WI38 (cell line): ENCODE measurements around the gene HSPA5.
"Not testable (repeated sequence)": the region's sequence is repeated elsewhere in the genome, so short reads cannot be mapped to it uniquely, and the experiment has no call there.

Source experiments
- H3K4me3 ChIP-seq: 2 replicates; pipeline ENCODE4 v1.5.1; 2011; ENCODE audit warnings: low read depth, mild to moderate bottlenecking, control low read depth, low read length
- CTCF ChIP-seq: IDR thresholded peaks from 2 replicates; pipeline ENCODE4 v1.5.1; 2012; ENCODE audit warnings: low read depth, mild to moderate bottlenecking, control low read depth, low read length

Gene HSPA5

DNA sequence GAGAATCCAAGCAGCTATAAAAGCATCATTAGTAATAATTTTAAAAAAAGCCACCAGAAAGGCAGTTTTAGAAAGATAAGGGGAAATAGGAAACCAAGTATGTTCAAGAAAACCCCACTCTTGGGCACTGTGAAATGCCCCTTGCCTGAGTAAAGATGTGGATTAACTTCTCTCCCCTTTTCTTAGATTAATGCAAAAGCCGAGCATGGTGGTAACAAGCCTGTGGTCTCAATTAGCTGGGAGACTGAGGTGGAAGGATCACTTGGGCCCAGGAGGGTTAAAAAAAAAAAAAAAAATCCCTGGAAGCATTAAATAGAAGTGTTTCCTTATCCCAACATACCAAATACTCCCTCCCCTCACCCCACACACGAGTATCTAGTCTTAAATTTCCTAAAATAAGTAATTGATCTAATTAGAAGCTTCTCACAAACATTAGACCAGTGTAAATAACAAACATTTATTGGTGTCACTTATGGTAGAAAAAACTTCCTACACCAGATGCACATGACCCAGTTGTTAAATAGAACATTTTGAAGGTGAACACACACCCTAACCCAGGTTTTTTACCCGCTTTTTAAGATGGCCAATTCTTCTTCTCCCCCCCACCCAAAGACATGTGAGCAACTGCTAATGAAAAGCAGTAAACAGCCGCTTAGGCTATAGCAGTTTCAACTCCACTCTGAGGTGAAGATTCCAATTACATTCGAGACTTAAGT, 5.2 kb downstream of the HSPA5 start:
- H3K4me3 ChIP-seq: 0 out of 2 replicates have a peak overlapping the region, but pooled peaks have one; percentile 12
- TF ChIP-seq CTCF: no peak

DNA sequence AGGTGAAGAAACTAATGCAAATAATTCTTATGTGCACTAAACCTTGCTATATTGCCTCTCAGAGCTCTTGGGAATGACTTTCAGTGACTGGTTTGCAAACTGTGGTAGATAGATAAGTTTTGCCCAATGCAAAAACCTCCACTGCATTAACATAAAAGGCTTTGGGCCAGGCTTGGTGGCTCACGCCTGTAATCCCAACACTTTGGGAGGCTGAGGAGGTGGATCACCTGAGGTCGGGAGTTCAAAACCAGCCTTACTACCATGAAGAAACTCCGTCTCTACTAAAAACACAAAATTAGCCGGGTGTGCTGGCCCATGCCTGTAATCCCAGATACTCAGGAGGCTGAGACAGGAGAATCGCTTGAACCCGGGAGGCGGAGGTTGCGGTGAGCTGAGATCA, 7.0 kb downstream of the HSPA5 start:
- not testable (repeated sequence) for H3K4me3 ChIP-seq

DNA sequence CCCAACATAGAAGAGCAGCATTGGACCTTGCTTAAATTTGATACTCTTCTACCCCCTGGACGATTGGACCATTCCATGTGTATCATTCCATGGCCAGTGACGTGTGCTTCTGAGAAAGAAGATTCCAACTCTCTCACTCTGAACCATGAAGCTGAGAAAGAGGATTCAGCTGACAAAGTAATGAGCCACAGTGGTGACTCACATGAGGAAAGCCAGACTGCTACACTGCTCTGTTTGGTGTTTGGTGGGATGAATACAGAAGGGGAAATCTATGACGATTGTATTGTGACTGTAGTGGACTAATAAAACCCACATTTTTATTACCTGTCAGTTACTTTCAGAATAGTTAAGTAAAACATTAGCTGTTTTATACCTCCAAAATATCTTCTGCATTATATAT, 7.5 kb downstream of the HSPA5 start:
- no peak overlapping the region for H3K4me3 ChIP-seq
- TF ChIP-seq CTCF: no peak

DNA sequence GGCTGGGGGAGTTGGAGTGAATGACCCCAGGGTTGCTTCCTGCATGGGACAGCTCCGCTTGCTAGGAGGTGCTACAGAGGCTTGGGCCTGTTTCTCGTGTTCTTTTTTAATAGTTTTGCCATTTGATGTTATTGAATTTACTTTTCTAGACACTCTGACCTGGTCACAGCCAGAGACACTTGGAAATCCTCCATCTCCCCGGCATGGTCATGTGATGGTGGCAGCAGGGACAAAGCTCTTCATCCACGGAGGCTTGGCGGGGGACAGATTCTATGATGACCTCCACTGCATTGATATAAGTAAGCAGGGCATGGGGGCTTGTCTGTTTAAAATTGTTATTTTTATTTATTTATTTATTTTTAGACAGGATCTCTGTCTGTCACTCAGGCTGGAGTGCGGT, 13.4 kb downstream of the HSPA5 start:
- no peak overlapping the region for H3K4me3 ChIP-seq
- no peak for TF ChIP-seq CTCF

- H3K4me3 ChIP-seq: not testable (repeated sequence)
These were observed 16.3 kb downstream of the HSPA5 start for GRCh38 chr9:125224858-125225257.

GRCh38 chr9:125218621-125219020, 22.5 kb downstream of the HSPA5 start:
- TF ChIP-seq CTCF: no peak
- no peak overlapping the region for H3K4me3 ChIP-seq

DNA sequence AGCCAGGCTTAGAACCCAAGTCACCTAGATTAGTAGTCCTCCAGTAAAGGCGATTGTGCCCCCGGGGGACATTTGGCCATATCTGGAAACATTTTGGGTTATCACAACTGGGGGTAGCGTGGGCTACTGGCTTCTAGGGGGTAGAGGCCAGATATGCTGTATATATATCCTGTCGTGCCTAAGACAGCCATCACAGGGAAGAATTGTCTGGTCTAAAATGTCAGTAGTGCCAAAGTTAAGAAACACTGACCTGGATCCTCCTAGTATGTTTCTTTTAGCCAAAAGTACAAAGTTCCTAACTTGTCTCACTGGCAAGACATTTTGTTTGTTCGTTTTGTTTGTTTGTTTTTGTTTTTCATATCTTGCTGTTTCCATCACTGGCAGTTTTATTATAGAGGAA, 27.0 kb downstream of the HSPA5 start:
- no peak overlapping the region for H3K4me3 ChIP-seq
- TF ChIP-seq CTCF: no peak

DNA sequence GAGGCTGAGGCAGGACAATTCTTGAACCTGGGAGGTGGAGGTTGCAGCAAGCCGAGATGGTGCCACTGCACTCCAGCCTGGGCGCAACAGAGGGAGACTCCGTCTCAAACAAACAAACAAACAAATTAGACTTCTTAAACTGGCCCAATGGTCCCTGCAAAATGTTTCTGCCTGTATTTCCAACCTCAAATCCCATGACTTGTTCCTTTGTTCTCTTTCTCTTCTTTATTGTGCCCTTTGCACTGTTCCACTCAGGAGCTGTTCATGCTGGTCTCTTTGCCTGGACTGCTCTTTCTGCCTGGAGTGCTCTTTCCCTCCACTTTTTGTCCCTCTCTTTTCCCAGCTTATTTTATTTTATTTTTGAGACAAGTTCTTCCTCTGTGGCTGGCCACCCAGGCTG, 36.7 kb downstream of the HSPA5 start:
- TF ChIP-seq CTCF: no peak
- H3K4me3 ChIP-seq: no peak overlapping the region
